Mucosa of descending colon (tissue), 3 donors: Measurements from ENCODE around the gene RFX6. TPM values are rescaled to one million over a fixed set of nuclear protein-coding genes. Genes with fewer than 3 reads are reported as not detected.

Experiments
- ATAC-seq: fragments of 200-7000 bp; cut with Tn5 transposase; one replicate; pipeline ENCODE4 v1.9.1; 2020; ENCODE audit warnings: mild to moderate bottlenecking, moderate library complexity
- DNase-seq, 3 donors: peaks; one replicate each; pipeline ENCODE4 v3.0.0-alpha.2; 2020
- H3K36me3 ChIP-seq: fragments of 200-600 bp; one replicate; pipeline ENCODE4 v1.8.0; 2021; ENCODE audit warnings: low read depth, mild to moderate bottlenecking
- H3K4me1 ChIP-seq: fragments of 200-600 bp; one replicate; pipeline ENCODE4 v1.8.0; 2021; ENCODE audit warnings: low read depth, mild to moderate bottlenecking
- H3K4me3 ChIP-seq: fragments of 200-600 bp; one replicate; pipeline ENCODE4 v1.8.0; 2021; ENCODE audit warnings: mild to moderate bottlenecking
- H3K9me3 ChIP-seq: fragments of 200-600 bp; one replicate; pipeline ENCODE4 v1.8.0; 2021; ENCODE audit warnings: mild to moderate bottlenecking
- CTCF ChIP-seq: fragments of 200-600 bp; IDR thresholded peaks from one replicate; pipeline ENCODE4 v1.8.0; 2022; ENCODE audit warnings: antibody characterized with exemption, mild to moderate bottlenecking
- intact Hi-C, 2 donors: fragments of 100-400 bp; cut with DNase I in 1 of 2; cut with micrococcal nuclease in 1 of 2; formaldehyde crosslinking; loops; one replicate each; pipeline versions ENCODE4 v1.11.0 to v1.11.1; 2022; cut with DNase I, micrococcal nuclease
- total RNA-seq, 3 donors: library from RNA; stranded (reverse); fragmentation: NEBNext Ultra II Directional in 2 of 3; extraction: Animal tissue kit (Norgen Biotek cat#: 25700) in 2 of 3; gene quantifications; one replicate each; pipeline versions ENCODE4 v1.2.1 to v1.2.4, GENCODE V29; 2021 to 2023
- donor health status: DM: no; HTN: no; CAD: no; lungs with moderate emphysema.
- donor health status: DM: no; HTN: no; CAD: no.
- donor health status: DM: no; HTN: yes; CAD: no.

RFX6 gene
- total RNA-seq, 3 donors from 2014 or later: 0.25 to 1.6 (median 0.67) TPM

- no peaks in the 10 kb centered on the region for H3K4me1 ChIP-seq
- no peaks in the 10 kb centered on the region for H3K9me3 ChIP-seq
- TF ChIP-seq CTCF: no peak
- intact Hi-C loops: no loop called here
- DNase-seq: no peak
- no peak for ATAC-seq
- H3K4me3 ChIP-seq: no peak overlapping the region
- no peaks in the 10 kb centered on the region for H3K36me3 ChIP-seq
Observed at GRCh38 chr6:116922853-116923548, 46.0 kb downstream of the RFX6 start.

GRCh38 chr6:116924245-116924644 lies 47.2 kb downstream of the RFX6 start:
- Histone ChIP-seq H3K4me3 (no peak overlapping the region), H3K4me1 (no peaks in the 10 kb centered on the region), H3K9me3 (no peaks in the 10 kb centered on the region), H3K36me3 (no peaks in the 10 kb centered on the region)
- DNase-seq (no peak), ATAC-seq (no peak)
- intact Hi-C loops: no loop called here
- TF ChIP-seq CTCF: no peak

GRCh38 chr6:116925088-116925794 lies 48.2 kb downstream of the RFX6 start:
- Histone ChIP-seq H3K4me1 (no peaks in the 10 kb centered on the region), H3K4me3 (no peak overlapping the region), H3K9me3 (no peaks in the 10 kb centered on the region), H3K36me3 (no peaks in the 10 kb centered on the region)
- intact Hi-C loops: no loop called here
- no peak for ATAC-seq
- no peak for DNase-seq
- no peak for TF ChIP-seq CTCF

GRCh38 chr6:116928677-116929076 lies 51.6 kb downstream of the RFX6 start:
- Histone ChIP-seq H3K4me1 (no peaks in the 10 kb centered on the region), H3K4me3 (no peak overlapping the region), H3K9me3 (no peaks in the 10 kb centered on the region), H3K36me3 (no peaks in the 10 kb centered on the region)
- TF ChIP-seq CTCF: no peak
- ATAC-seq (no peak), DNase-seq (no peak)
- intact Hi-C loops: no loop called here

- no peak for TF ChIP-seq CTCF
- no peak for DNase-seq
- Histone ChIP-seq H3K4me1 (no peaks in the 10 kb centered on the region), H3K4me3 (no peak overlapping the region), H3K36me3 (no peaks in the 10 kb centered on the region), H3K9me3 (no peaks in the 10 kb centered on the region)
- ATAC-seq: no peak
- intact Hi-C loops: no loop called here
Observed at GRCh38 chr6:116929825-116930224, 52.8 kb downstream of the RFX6 start.
